ENCODE data around the gene CFAP119. TPM values are rescaled to one million over a fixed set of nuclear protein-coding genes. Genes with fewer than 3 reads are reported as not detected.
A peak's percentile ranks its signal among the peaks of the same experiment; 100 is the strongest.

The CFAP119 gene
- total and polyA plus RNA-seq, 3 donors from 2014 or later: 31.5 to 54.2 (median 43.3) TPM

DNA sequence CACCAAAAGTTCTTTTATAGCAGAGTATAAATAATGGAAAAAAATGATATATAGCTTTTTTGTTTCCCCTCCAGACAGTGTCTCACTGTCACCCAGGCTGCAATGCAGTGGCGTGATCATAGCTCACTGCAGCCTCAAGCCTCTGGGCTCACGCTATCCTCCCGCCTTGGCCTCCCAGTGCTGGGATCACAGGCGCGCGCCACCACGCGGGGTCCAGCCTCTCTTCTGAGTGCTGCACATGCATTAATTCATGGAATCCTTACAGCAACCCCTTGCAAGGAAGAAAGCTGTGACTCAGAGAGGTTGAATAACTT is 43.2 kb upstream of the CFAP119 start:
- no peaks in the 10 kb centered on the region for H3K9me3 ChIP-seq
- no peak for DNase-seq
- intact Hi-C loops (cut with DNase I; ENCODE audit: low total_unique reads): no loop called here
- TF ChIP-seq, protein P1, sequence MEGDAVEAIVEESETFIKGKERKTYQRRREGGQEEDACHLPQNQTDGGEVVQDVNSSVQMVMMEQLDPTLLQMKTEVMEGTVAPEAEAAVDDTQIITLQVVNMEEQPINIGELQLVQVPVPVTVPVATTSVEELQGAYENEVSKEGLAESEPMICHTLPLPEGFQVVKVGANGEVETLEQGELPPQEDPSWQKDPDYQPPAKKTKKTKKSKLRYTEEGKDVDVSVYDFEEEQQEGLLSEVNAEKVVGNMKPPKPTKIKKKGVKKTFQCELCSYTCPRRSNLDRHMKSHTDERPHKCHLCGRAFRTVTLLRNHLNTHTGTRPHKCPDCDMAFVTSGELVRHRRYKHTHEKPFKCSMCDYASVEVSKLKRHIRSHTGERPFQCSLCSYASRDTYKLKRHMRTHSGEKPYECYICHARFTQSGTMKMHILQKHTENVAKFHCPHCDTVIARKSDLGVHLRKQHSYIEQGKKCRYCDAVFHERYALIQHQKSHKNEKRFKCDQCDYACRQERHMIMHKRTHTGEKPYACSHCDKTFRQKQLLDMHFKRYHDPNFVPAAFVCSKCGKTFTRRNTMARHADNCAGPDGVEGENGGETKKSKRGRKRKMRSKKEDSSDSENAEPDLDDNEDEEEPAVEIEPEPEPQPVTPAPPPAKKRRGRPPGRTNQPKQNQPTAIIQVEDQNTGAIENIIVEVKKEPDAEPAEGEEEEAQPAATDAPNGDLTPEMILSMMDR (IDR thresholded peaks at IDR 0.05): no peak
- TF ChIP-seq POLR2A (IDR thresholded peaks at IDR 0.05): no peak
- WGBS, 2 donors: 20 to 22% methylated on average over 8 of the region's 8 CpGs
- peak overlapping the region; percentile 61 to 90 for H3K4me3 ChIP-seq
- H3K4me1 ChIP-seq: peaks cover 4% of the 10 kb centered on the region
- H3K27ac ChIP-seq: peak overlapping the region in 1 of 2 donors; percentile 84
- H3K36me3 ChIP-seq (ENCODE audit: low read depth, missing control alignments): no peaks in the 10 kb centered on the region
- H3K27me3 ChIP-seq: no peaks in the 10 kb centered on the region

DNA sequence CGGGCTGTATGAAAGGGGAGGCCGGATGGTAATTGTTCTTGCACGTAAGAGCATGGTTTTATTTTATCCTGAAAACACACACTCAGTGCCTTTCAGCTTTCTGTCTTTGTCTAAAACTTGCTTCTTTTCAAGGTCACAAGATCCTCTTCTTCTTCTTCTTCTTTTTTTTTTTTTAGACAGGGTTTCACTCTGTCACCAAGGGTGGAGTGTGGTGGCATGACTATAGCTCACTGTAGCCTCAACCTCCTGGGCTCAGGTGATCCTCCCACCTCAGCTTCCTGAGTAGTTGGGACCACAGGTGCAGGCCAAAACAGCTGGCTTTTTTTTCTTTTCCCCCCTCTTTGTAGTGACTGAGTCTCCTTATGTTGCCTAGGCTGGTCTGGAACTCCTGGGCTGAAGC is 41.1 kb upstream of the CFAP119 start:
- intact Hi-C loops (cut with DNase I; ENCODE audit: low total_unique reads): no loop called here
- H3K36me3 ChIP-seq (ENCODE audit: low read depth, missing control alignments): no peaks in the 10 kb centered on the region
- H3K27me3 ChIP-seq: no peaks in the 10 kb centered on the region
- no peak for TF ChIP-seq POLR2A (IDR thresholded peaks at IDR 0.05)
- TF ChIP-seq, protein P1 (IDR thresholded peaks at IDR 0.05): no peak
- no peaks in the 10 kb centered on the region for H3K9me3 ChIP-seq
- no peak overlapping the region for H3K4me3 ChIP-seq
- DNase-seq: no peak
- H3K27ac ChIP-seq: peak overlapping the region in 1 of 2 donors; percentile 45
- WGBS, 2 donors: 32 to 67% methylated on average over 3 of the region's 3 CpGs
- peaks cover 4% of the 10 kb centered on the region for H3K4me1 ChIP-seq

DNA sequence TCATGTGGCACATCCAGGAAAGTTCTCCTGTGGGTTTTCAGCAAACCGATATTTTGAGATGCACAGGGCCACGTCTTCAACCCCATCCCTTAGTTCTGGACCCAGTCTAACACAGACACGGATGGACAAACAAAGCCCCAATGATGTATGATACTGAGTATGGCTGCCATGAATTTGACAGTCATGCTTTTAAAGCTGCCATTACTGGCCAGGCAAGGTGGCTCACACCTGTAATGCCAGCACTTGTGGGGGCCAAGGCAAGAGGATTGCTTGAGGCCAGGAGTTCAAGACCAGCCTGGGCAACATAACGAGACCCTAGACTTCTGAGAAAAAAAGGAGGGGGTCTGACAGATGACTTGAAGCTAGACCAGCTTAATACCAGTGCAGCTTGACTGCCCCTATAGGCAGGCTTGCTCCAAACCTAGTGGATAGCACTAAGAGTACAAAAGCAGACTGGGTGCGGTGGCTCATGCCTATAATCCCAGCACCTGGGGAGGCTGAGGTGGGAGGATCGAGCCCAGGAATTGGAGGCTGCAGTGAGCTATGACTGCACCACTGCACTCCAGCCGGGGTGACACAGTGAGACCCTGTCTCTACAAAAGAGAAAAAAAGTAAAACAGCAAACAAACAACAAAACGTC is 35.9 kb upstream of the CFAP119 start:
- Histone ChIP-seq H3K27ac (no peak overlapping the region), H3K4me3 (no peak overlapping the region), H3K9me3 (no peaks in the 10 kb centered on the region), H3K4me1 (no peaks in the 10 kb centered on the region), H3K36me3 (ENCODE audit: low read depth, missing control alignments) (no peaks in the 10 kb centered on the region), H3K27me3 (no peaks in the 10 kb centered on the region)
- no peak for DNase-seq
- TF ChIP-seq, protein P1 (IDR thresholded peaks at IDR 0.05): no peak
- TF ChIP-seq POLR2A (IDR thresholded peaks at IDR 0.05): no peak
- 82 to 85% methylated on average over 8 of the region's 8 CpGs for WGBS, 2 donors
- intact Hi-C loops (cut with DNase I; ENCODE audit: low total_unique reads): no loop called here

DNA sequence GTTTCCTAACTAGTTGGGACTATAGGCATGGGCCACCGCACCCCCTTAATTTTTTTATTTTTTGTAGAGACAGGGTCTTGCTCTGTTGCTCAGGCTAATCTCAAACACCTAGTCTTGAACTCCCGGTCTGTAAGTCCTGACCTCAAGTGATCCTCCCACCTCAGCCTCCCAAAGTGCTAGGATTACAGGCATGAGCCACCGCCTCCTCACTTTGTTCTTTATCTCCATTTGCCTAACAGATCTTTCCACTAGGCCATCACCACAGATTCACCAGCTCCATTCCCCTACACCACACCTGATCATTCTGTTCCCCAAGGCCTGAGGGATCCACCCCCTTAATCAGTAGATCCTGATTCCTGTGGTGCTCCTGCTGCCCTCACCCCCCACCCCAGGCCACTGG is 32.8 kb upstream of the CFAP119 start:
- intact Hi-C loops (cut with DNase I; ENCODE audit: low total_unique reads): no loop called here
- H3K36me3 ChIP-seq (ENCODE audit: low read depth, missing control alignments): no peaks in the 10 kb centered on the region
- no peaks in the 10 kb centered on the region for H3K4me1 ChIP-seq
- no peaks in the 10 kb centered on the region for H3K9me3 ChIP-seq
- H3K27me3 ChIP-seq: no peaks in the 10 kb centered on the region
- no peak overlapping the region for H3K27ac ChIP-seq
- DNase-seq: no peak
- H3K4me3 ChIP-seq: no peak overlapping the region
- TF ChIP-seq POLR2A (IDR thresholded peaks at IDR 0.05): no peak
- TF ChIP-seq, protein P1 (IDR thresholded peaks at IDR 0.05): no peak
- 88 to 92% methylated on average over 3 of the region's 3 CpGs for WGBS, 2 donors

DNA sequence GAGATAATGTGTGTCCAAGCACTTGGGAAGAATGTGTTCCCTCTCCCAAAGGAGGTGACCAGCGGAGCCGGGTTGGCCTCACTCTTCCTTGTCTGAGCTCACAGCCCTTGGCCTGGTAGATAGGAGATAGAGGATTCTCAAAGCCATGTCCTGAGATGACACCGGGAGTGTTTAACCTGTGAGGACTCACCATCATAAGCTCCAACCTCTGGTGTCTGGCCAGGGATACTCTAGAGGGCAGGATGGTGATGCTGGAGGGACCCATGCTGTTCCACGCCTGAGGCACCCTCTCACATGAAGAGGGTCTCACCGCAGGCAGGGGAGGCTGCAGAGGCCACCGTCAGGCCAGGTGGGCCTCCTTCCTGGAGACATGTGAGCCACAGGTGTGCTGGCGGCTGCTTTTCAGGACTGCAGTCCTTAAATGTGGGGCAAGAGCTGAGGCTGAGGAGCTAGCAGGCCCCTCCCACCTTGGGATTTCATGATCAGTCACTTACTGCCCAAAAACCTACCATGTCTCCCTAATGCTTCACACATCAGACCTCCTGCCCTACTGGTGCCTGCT is 31.7 kb upstream of the CFAP119 start:
- Histone ChIP-seq H3K27me3 (no peaks in the 10 kb centered on the region), H3K4me3 (no peak overlapping the region), H3K9me3 (no peaks in the 10 kb centered on the region), H3K27ac (no peak overlapping the region), H3K4me1 (no peaks in the 10 kb centered on the region), H3K36me3 (ENCODE audit: low read depth, missing control alignments) (no peaks in the 10 kb centered on the region)
- no peak for TF ChIP-seq POLR2A (IDR thresholded peaks at IDR 0.05)
- TF ChIP-seq, protein P1 (IDR thresholded peaks at IDR 0.05): no peak
- DNase-seq: no peak
- WGBS, 2 donors: 76 to 83% methylated on average over 6 to 7 of the region's 7 CpGs
- intact Hi-C loops (cut with DNase I; ENCODE audit: low total_unique reads): no loop called here

All from testis (tissue), 3 donors.